Fibroblast of lung (primary cell): ENCODE data around the gene ATP5F1E. TPM values are rescaled to one million over a fixed set of nuclear protein-coding genes. Genes with fewer than 3 reads are reported as not detected.

ENCODE experiments used
- DNase-seq, 2 donors: peaks; one replicate each; pipeline versions ENCODE4 v3.0.0 to v3.0.0-alpha.2; 2010; ENCODE audit warnings: low read depth in 2 of 2
- H2AFZ ChIP-seq: 2 replicates; pipeline ENCODE4 v1.5.1; 2012; ENCODE audit warnings: low read length, control low read depth, inconsistent platforms
- H3K27ac ChIP-seq: 2 replicates; pipeline ENCODE4 v1.5.1; 2011; ENCODE audit warnings: low read length, control low read depth; ENCODE audit not compliant: insufficient read depth
- H3K27me3 ChIP-seq: 2 replicates; pipeline ENCODE4 v1.5.1; 2011; ENCODE audit warnings: mild to moderate bottlenecking, low read length; ENCODE audit not compliant: control insufficient read depth, insufficient read depth
- H3K36me3 ChIP-seq: 2 replicates; pipeline ENCODE4 v1.5.1; 2011; ENCODE audit warnings: low read length; ENCODE audit not compliant: control insufficient read depth, insufficient read depth
- H3K4me1 ChIP-seq: 2 replicates; pipeline ENCODE4 v1.5.1; 2011; ENCODE audit warnings: low read length; ENCODE audit not compliant: control insufficient read depth, insufficient read depth; ENCODE audit errors: extremely low read depth
- H3K4me2 ChIP-seq: 2 replicates; pipeline ENCODE4 v1.5.1; 2011; ENCODE audit warnings: low read length, control low read depth; ENCODE audit not compliant: insufficient read depth; ENCODE audit errors: extremely low read depth
- H3K4me3 ChIP-seq, 4 experiments: fragments of 200-600 bp in 1 of 4; sonication (generic) in 1 of 4; replicated peaks in 1 of 4; 2 replicates each; pipeline ENCODE4 v1.5.1; 2011 to 2016; ENCODE audit warnings: low read length in 4 of 4, low read depth in 3 of 4, mild to moderate bottlenecking in 3 of 4, control low read depth in 2 of 4, inconsistent platforms in 1 of 4, mixed read lengths in 1 of 4; ENCODE audit not compliant: insufficient read depth in 1 of 4; ENCODE audit errors: control extremely low read depth in 1 of 4
- H3K79me2 ChIP-seq: 2 replicates; pipeline ENCODE4 v1.5.1; 2012; ENCODE audit warnings: mild to moderate bottlenecking, low read length, inconsistent platforms; ENCODE audit not compliant: control insufficient read depth, insufficient read depth
- H3K9ac ChIP-seq: 2 replicates; pipeline ENCODE4 v1.5.1; 2011; ENCODE audit warnings: mild to moderate bottlenecking, low read length, control low read depth; ENCODE audit not compliant: insufficient read depth
- H3K9me3 ChIP-seq: 2 replicates; pipeline ENCODE4 v1.5.1; 2012; ENCODE audit warnings: low read depth, low read length; ENCODE audit not compliant: control insufficient read depth, insufficient read depth
- H4K20me1 ChIP-seq: 2 replicates; pipeline ENCODE4 v1.5.1; 2011; ENCODE audit warnings: low read length; ENCODE audit not compliant: control insufficient read depth, insufficient read depth; ENCODE audit errors: extremely low read depth
- EZH2 ChIP-seq: IDR thresholded peaks from 2 replicates; pipeline ENCODE4 v1.5.1; 2012; ENCODE audit warnings: low read length, control low read depth, mild to moderate bottlenecking; ENCODE audit errors: missing control alignments
- polyA plus RNA-seq, 2 donors: library from polyadenylated mRNA; depleted of rRNA in 1 of 2; stranded (reverse) in 1 of 2; unstranded in 1 of 2; fragments of >200 nt; gene quantifications; 2 replicates each; pipeline ENCODE4 v1.2.1, GENCODE V29; 2011 to 2012; ENCODE audit warnings: missing spikeins in 1 of 2
- total RNA-seq: library from RNA; depleted of rRNA; stranded (reverse); fragments of >200 nt; gene quantifications from 2 replicates; pipeline ENCODE4 v1.2.1, GENCODE V29; 2014
- TF ChIP-seq, protein P1 (sequence below), 2 donors: IDR thresholded peaks in 1 of 2; conservative IDR thresholded peaks in 1 of 2; 1 replicate in 1 of 2; 2 replicates in 1 of 2; pipeline ENCODE4 v1.5.1; 2011 to 2012; ENCODE audit warnings: low read length in 2 of 2, control low read depth in 1 of 2, inconsistent platforms in 1 of 2, low read depth in 1 of 2, mild to moderate bottlenecking in 1 of 2

Gene ATP5F1E
- total and polyA plus RNA-seq, 2 donors (not counting 1 experiment from before 2014, with no cell fraction given): 37.8 to 56.5 TPM

DNA sequence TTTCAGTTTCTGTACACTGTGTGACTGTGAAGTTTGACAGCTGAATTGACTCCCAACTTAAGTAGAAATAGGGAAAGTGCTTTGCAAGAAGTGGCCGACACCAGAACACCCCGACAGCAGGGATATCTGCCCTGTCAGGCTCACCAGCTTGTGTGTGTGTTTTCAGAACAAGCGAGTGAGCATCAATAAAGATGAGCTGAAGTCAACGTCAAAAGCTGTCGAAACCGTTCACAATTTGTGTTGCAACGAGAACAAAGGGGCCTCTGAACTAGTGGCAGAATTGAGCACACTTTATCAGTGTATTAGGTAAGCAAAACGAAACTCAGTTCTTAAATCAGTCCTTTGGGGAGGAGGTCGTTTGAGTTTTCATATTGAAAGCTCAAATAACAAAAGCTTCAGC, 40.4 kb downstream of the ATP5F1E start:
- Histone ChIP-seq H3K9ac (no peak overlapping the region), H3K27me3 (no peaks in the 10 kb centered on the region), H2AFZ (no peak overlapping the region), H3K4me1 (peaks cover 2% of the 10 kb centered on the region), H3K27ac (no peak overlapping the region), H3K36me3 (peaks cover 30% of the 10 kb centered on the region), H3K4me3 (no peak overlapping the region), H3K9me3 (no peaks in the 10 kb centered on the region), H4K20me1 (no peaks in the 10 kb centered on the region), H3K79me2 (no peaks in the 10 kb centered on the region), H3K4me2 (no peak overlapping the region)
- DNase-seq: no peak
- no peak for TF ChIP-seq EZH2
- TF ChIP-seq, protein P1, sequence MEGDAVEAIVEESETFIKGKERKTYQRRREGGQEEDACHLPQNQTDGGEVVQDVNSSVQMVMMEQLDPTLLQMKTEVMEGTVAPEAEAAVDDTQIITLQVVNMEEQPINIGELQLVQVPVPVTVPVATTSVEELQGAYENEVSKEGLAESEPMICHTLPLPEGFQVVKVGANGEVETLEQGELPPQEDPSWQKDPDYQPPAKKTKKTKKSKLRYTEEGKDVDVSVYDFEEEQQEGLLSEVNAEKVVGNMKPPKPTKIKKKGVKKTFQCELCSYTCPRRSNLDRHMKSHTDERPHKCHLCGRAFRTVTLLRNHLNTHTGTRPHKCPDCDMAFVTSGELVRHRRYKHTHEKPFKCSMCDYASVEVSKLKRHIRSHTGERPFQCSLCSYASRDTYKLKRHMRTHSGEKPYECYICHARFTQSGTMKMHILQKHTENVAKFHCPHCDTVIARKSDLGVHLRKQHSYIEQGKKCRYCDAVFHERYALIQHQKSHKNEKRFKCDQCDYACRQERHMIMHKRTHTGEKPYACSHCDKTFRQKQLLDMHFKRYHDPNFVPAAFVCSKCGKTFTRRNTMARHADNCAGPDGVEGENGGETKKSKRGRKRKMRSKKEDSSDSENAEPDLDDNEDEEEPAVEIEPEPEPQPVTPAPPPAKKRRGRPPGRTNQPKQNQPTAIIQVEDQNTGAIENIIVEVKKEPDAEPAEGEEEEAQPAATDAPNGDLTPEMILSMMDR (conservative IDR thresholded peaks at IDR 0.05 in 1 of 2, IDR thresholded peaks at IDR 0.05 in 1 of 2; ENCODE audit: low read depth in 1 of 2, low read length in 2 of 2): no peak

DNA sequence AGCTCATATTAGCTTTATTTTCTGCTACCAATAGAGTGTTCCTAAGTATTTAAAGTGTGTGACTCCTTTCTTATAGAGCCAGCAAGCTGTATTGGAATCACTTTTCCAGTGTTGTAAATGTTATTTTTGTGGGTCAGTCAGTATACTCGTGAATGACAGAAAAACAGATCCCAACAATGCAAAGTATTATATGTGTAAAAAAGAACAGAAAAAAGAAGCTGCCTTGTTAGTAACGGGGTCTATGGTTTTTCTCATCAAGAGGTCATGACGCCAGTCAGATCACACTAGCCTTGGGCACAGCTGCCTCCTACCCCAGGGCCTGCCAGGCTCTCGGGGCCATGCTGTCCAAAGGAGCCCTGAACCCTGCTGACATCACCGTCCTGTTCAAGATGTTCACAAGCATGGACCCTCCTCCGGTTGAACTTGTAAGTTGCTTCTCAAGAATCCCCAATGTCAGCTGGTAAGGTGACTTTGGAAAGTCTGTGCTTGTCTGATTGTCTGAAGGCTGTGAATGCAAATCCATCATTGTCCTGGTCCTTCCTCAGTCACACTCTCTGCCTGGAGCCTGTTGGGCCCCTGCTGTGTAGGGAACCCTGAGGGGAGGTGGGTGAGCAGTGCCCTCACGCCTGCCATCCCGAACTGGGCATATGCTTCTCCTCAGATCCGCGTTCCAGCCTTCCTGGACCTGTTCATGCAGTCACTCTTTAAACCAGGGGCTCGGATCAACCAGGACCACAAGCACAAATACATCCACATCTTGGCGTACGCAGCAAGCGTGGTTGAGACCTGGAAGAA, 41.3 kb downstream of the ATP5F1E start:
- Histone ChIP-seq H3K79me2 (no peaks in the 10 kb centered on the region), H3K36me3 (peaks cover 26% of the 10 kb centered on the region), H3K9ac (no peak overlapping the region), H3K27ac (no peak overlapping the region), H3K4me2 (no peak overlapping the region), H3K4me1 (peaks cover 2% of the 10 kb centered on the region), H3K9me3 (no peaks in the 10 kb centered on the region), H3K27me3 (no peaks in the 10 kb centered on the region), H3K4me3 (no peak overlapping the region), H4K20me1 (no peaks in the 10 kb centered on the region), H2AFZ (no peak overlapping the region)
- TF ChIP-seq, protein P1 (conservative IDR thresholded peaks at IDR 0.05 in 1 of 2, IDR thresholded peaks at IDR 0.05 in 1 of 2; ENCODE audit: low read depth in 1 of 2, low read length in 2 of 2): no peak
- no peak for TF ChIP-seq EZH2
- DNase-seq: no peak

DNA sequence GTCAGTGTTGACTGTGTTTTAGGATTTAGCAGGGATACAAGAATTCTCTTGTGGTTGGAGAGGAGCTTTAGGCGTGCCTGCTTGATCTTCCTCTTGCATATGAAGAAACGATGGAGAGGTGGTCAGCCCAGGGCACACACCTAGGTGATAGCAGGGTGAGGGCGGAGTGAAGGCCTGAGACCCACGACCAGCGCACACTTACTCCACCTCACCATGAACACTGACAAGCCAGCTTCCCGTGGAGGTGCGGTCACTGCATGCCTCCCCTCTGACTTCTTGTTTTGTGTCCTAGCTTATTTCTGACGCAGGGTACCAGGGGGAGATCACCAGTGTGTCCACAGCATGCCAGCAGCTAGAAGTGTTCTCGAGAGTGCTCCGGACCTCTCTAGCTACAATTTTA, 42.9 kb downstream of the ATP5F1E start:
- Histone ChIP-seq H3K4me1 (peaks cover 2% of the 10 kb centered on the region), H2AFZ (no peak overlapping the region), H3K4me2 (no peak overlapping the region), H3K9ac (no peak overlapping the region), H3K79me2 (peaks cover 12% of the 10 kb centered on the region), H3K9me3 (no peaks in the 10 kb centered on the region), H3K27me3 (no peaks in the 10 kb centered on the region), H3K4me3 (no peak overlapping the region), H3K36me3 (peaks cover 19% of the 10 kb centered on the region), H3K27ac (no peak overlapping the region), H4K20me1 (no peaks in the 10 kb centered on the region)
- TF ChIP-seq, protein P1 (conservative IDR thresholded peaks at IDR 0.05 in 1 of 2, IDR thresholded peaks at IDR 0.05 in 1 of 2; ENCODE audit: low read depth in 1 of 2, low read length in 2 of 2): no peak
- no peak for TF ChIP-seq EZH2
- DNase-seq: no peak
